Posterior cingulate gyrus (tissue), 11 donors: ENCODE data around the gene CTCFL.
"Not testable (repeated sequence)": the region's sequence is repeated elsewhere in the genome, so short reads cannot be mapped to it uniquely, and the experiment has no call there.

ENCODE experiments used
- DNase-seq, 10 donors: peaks; one replicate each; pipeline versions ENCODE4 v3.0.0 to v3.0.0-alpha.2; 2020 to 2021; ENCODE audit warnings: mixed read lengths in 3 of 10
- intact Hi-C: fragments of 100-400 bp; cut with DNase I; formaldehyde crosslinking; loops from one replicate; pipeline ENCODE4 v1.15.1; 2023

The CTCFL gene

GRCh38 chr20:57511709-57512108 lies 13.2 kb downstream of the CTCFL start:
- DNase-seq, intact Hi-C loops: not testable (repeated sequence)

- intact Hi-C loops = no loop called here
- no peak for DNase-seq
These were observed 15.2 kb downstream of the CTCFL start for GRCh38 chr20:57509665-57510237.

GRCh38 chr20:57508831-57509230 lies 16.1 kb downstream of the CTCFL start:
- no peak for DNase-seq
- intact Hi-C loops = no loop called here

GRCh38 chr20:57508381-57508780 lies 16.6 kb downstream of the CTCFL start:
- DNase-seq = no peak
- intact Hi-C loops = no loop called here

- DNase-seq = peak in 2 of 10 donors; percentile 69 to 83
- intact Hi-C loops = no loop called here
These were observed 17.5 kb downstream of the CTCFL start for GRCh38 chr20:57507477-57507876.

GRCh38 chr20:57505979-57506378 lies 19.0 kb downstream of the CTCFL start:
- intact Hi-C loops = no loop called here

GRCh38 chr20:57504411-57504810 lies 20.5 kb downstream of the CTCFL start:
- no peak for DNase-seq
- intact Hi-C loops = no loop called here

More at GRCh38 chr20:57505979-57506378, 19.0 kb downstream of the CTCFL start:
- no peak for DNase-seq

GRCh38 chr20:57503035-57503658 lies 21.8 kb downstream of the CTCFL start:
- DNase-seq = no peak
- intact Hi-C loops = no loop called here

- DNase-seq = no peak
- intact Hi-C loops = no loop called here
These were observed 22.6 kb downstream of the CTCFL start for GRCh38 chr20:57502336-57502700.

GRCh38 chr20:57501461-57502335 lies 23.2 kb downstream of the CTCFL start:
- intact Hi-C loops = no loop called here
- DNase-seq = no peak

GRCh38 chr20:57500962-57501361 lies 24.0 kb downstream of the CTCFL start:
- intact Hi-C loops = no loop called here
- DNase-seq = no peak

GRCh38 chr20:57500235-57500634 lies 24.7 kb downstream of the CTCFL start:
- no peak for DNase-seq
- intact Hi-C loops = no loop called here

- DNase-seq = no peak
- intact Hi-C loops = loop anchor here (10.0 kb wide), 1 partner anchor 65 kb away; no protein-coding TSS in a partner anchor
These were observed 25.3 kb downstream of the CTCFL start for GRCh38 chr20:57499676-57500075.

- DNase-seq = peak in 2 of 10 donors; percentile 34 to 86
- intact Hi-C loops = loop anchor here (10.0 kb wide), 1 partner anchor 64 kb away; no protein-coding TSS in a partner anchor
These were observed 26.2 kb downstream of the CTCFL start for GRCh38 chr20:57498425-57499400.

GRCh38 chr20:57496592-57496991 lies 28.3 kb downstream of the CTCFL start:
- no peak for DNase-seq
- intact Hi-C loops = loop anchor here (10.0 kb wide), 1 partner anchor 62 kb away; no protein-coding TSS in a partner anchor

- DNase-seq = no peak
- intact Hi-C loops = loop anchor here (1.0 to 10.0 kb wide), 2 partner anchors 61 to 115 kb away; no protein-coding TSS in a partner anchor
These were observed 29.0 kb downstream of the CTCFL start for GRCh38 chr20:57495978-57496377.

GRCh38 chr20:57493091-57493615 lies 31.8 kb downstream of the CTCFL start:
- intact Hi-C loops = loop anchor here (10.0 kb wide), 1 partner anchor 58 kb away; no protein-coding TSS in a partner anchor
- peak in 1 of 10 donors; percentile 68 for DNase-seq

GRCh38 chr20:57491373-57491772 lies 33.6 kb downstream of the CTCFL start:
- DNase-seq = no peak
- intact Hi-C loops = loop anchor here (10.0 kb wide), 1 partner anchor 57 kb away; no protein-coding TSS in a partner anchor

GRCh38 chr20:57488277-57488676 lies 36.7 kb downstream of the CTCFL start:
- DNase-seq, intact Hi-C loops: not testable (repeated sequence)

- no peak for DNase-seq
- intact Hi-C loops = no loop called here
These were observed 39.2 kb downstream of the CTCFL start for GRCh38 chr20:57485770-57486169.
